Activated naive CD8-positive, alpha-beta T cell (primary cell): ENCODE data around the gene SERPINB5.

Source experiments
- H3K27ac Mint-ChIP-seq: one replicate; pipeline ENCODE4 v1.8.0; 2021; ENCODE audit warnings: mixed read lengths
- H3K27me3 Mint-ChIP-seq: one replicate; pipeline ENCODE4 v1.8.0; 2021; ENCODE audit warnings: mixed read lengths
- H3K36me3 Mint-ChIP-seq: one replicate; pipeline ENCODE4 v1.8.0; 2021; ENCODE audit warnings: mixed read lengths
- H3K4me1 Mint-ChIP-seq: one replicate; pipeline ENCODE4 v1.8.0; 2021; ENCODE audit warnings: low read depth, mixed read lengths
- H3K4me3 Mint-ChIP-seq: one replicate; pipeline ENCODE4 v1.8.0; 2021; ENCODE audit warnings: mild to moderate bottlenecking, mixed read lengths
- H3K9me3 Mint-ChIP-seq: one replicate; pipeline ENCODE4 v1.8.0; 2021; ENCODE audit warnings: low read depth, mixed read lengths

SERPINB5 gene

GRCh38 chr18:63476668-63477067 is at the start of gene SERPINB5:
SERPINB5 (plus strand) TSS chr18:63476958; CDS start chr18:63484429, 7,471 bp downstream.
- Mint-ChIP-seq H3K4me3 (no peak within 1 kb of the TSS), H3K36me3 (no peaks in the 10 kb centered on the region), H3K4me1 (no peaks in the 10 kb centered on the region), H3K27me3 (peaks cover 4% of the 10 kb centered on the region), H3K9me3 (no peaks in the 10 kb centered on the region), H3K27ac (no peak within 1 kb of the TSS)

- H3K27ac Mint-ChIP-seq, result no peak overlapping the region
- H3K27me3 Mint-ChIP-seq, result peaks cover 3% of the 10 kb centered on the region
- peaks cover 2% of the 10 kb centered on the region for H3K36me3 Mint-ChIP-seq
- H3K9me3 Mint-ChIP-seq, result no peaks in the 10 kb centered on the region
- H3K4me1 Mint-ChIP-seq, result peaks cover 11% of the 10 kb centered on the region
- no peak overlapping the region for H3K4me3 Mint-ChIP-seq
Measured at GRCh38 chr18:63427558-63427957, 49.2 kb upstream of the SERPINB5 start.

- Mint-ChIP-seq H3K4me3 (no peak overlapping the region), H3K36me3 (no peaks in the 10 kb centered on the region), H3K27ac (no peak overlapping the region), H3K4me1 (no peaks in the 10 kb centered on the region), H3K9me3 (no peaks in the 10 kb centered on the region), H3K27me3 (peaks cover 3% of the 10 kb centered on the region)
Measured at GRCh38 chr18:63430526-63430925, 46.2 kb upstream of the SERPINB5 start.

GRCh38 chr18:63431180-63431579 is 45.6 kb upstream of the SERPINB5 start:
- Mint-ChIP-seq H3K4me3 (no peak overlapping the region), H3K36me3 (no peaks in the 10 kb centered on the region), H3K9me3 (no peaks in the 10 kb centered on the region), H3K27ac (no peak overlapping the region), H3K27me3 (peaks cover 3% of the 10 kb centered on the region), H3K4me1 (no peaks in the 10 kb centered on the region)

- no peaks in the 10 kb centered on the region for H3K36me3 Mint-ChIP-seq
- H3K27me3 Mint-ChIP-seq, result peaks cover 3% of the 10 kb centered on the region
- H3K4me1 Mint-ChIP-seq, result no peaks in the 10 kb centered on the region
- no peaks in the 10 kb centered on the region for H3K9me3 Mint-ChIP-seq
- no peak overlapping the region for H3K27ac Mint-ChIP-seq
- no peak overlapping the region for H3K4me3 Mint-ChIP-seq
Measured at GRCh38 chr18:63433334-63433866, 43.4 kb upstream of the SERPINB5 start.

GRCh38 chr18:63438181-63438580 is 38.6 kb upstream of the SERPINB5 start:
- H3K27me3 Mint-ChIP-seq, result no peaks in the 10 kb centered on the region
- peaks cover 1% of the 10 kb centered on the region for H3K4me1 Mint-ChIP-seq
- no peak overlapping the region for H3K27ac Mint-ChIP-seq
- no peak overlapping the region for H3K4me3 Mint-ChIP-seq
- no peaks in the 10 kb centered on the region for H3K36me3 Mint-ChIP-seq
- H3K9me3 Mint-ChIP-seq, result no peaks in the 10 kb centered on the region

GRCh38 chr18:63439334-63439733 is 37.4 kb upstream of the SERPINB5 start:
- Mint-ChIP-seq H3K9me3 (no peaks in the 10 kb centered on the region), H3K4me3 (no peak overlapping the region), H3K4me1 (peaks cover 1% of the 10 kb centered on the region), H3K27ac (no peak overlapping the region), H3K27me3 (no peaks in the 10 kb centered on the region), H3K36me3 (no peaks in the 10 kb centered on the region)

GRCh38 chr18:63440219-63440618 is 36.5 kb upstream of the SERPINB5 start:
- H3K27ac Mint-ChIP-seq, result no peak overlapping the region
- H3K4me1 Mint-ChIP-seq, result peaks cover 1% of the 10 kb centered on the region
- no peaks in the 10 kb centered on the region for H3K36me3 Mint-ChIP-seq
- no peaks in the 10 kb centered on the region for H3K27me3 Mint-ChIP-seq
- H3K9me3 Mint-ChIP-seq, result no peaks in the 10 kb centered on the region
- H3K4me3 Mint-ChIP-seq, result no peak overlapping the region

GRCh38 chr18:63440881-63441280 is 35.9 kb upstream of the SERPINB5 start:
- Mint-ChIP-seq H3K27ac (no peak overlapping the region), H3K9me3 (no peaks in the 10 kb centered on the region), H3K4me3 (no peak overlapping the region), H3K36me3 (no peaks in the 10 kb centered on the region), H3K27me3 (no peaks in the 10 kb centered on the region), H3K4me1 (peaks cover 1% of the 10 kb centered on the region)

- no peak overlapping the region for H3K4me3 Mint-ChIP-seq
- H3K36me3 Mint-ChIP-seq, result no peaks in the 10 kb centered on the region
- H3K4me1 Mint-ChIP-seq, result peaks cover 1% of the 10 kb centered on the region
- H3K27me3 Mint-ChIP-seq, result no peaks in the 10 kb centered on the region
- no peaks in the 10 kb centered on the region for H3K9me3 Mint-ChIP-seq
- no peak overlapping the region for H3K27ac Mint-ChIP-seq
Measured at GRCh38 chr18:63443829-63444228, 32.9 kb upstream of the SERPINB5 start.

GRCh38 chr18:63444580-63444979 is 32.2 kb upstream of the SERPINB5 start:
- Mint-ChIP-seq H3K27me3 (no peaks in the 10 kb centered on the region), H3K9me3 (no peaks in the 10 kb centered on the region), H3K4me3 (no peak overlapping the region), H3K4me1 (no peaks in the 10 kb centered on the region), H3K27ac (no peak overlapping the region), H3K36me3 (no peaks in the 10 kb centered on the region)

- Mint-ChIP-seq H3K36me3 (no peaks in the 10 kb centered on the region), H3K4me1 (no peaks in the 10 kb centered on the region), H3K27ac (no peak overlapping the region), H3K27me3 (no peaks in the 10 kb centered on the region), H3K9me3 (no peaks in the 10 kb centered on the region), H3K4me3 (no peak overlapping the region)
Measured at GRCh38 chr18:63445037-63445436, 31.7 kb upstream of the SERPINB5 start.

GRCh38 chr18:63446266-63446665 is 30.5 kb upstream of the SERPINB5 start:
- Mint-ChIP-seq H3K4me1 (no peaks in the 10 kb centered on the region), H3K36me3 (no peaks in the 10 kb centered on the region), H3K27ac (no peak overlapping the region), H3K4me3 (no peak overlapping the region), H3K9me3 (no peaks in the 10 kb centered on the region), H3K27me3 (no peaks in the 10 kb centered on the region)

- H3K4me3 Mint-ChIP-seq, result no peak overlapping the region
- H3K4me1 Mint-ChIP-seq, result no peaks in the 10 kb centered on the region
- H3K27me3 Mint-ChIP-seq, result no peaks in the 10 kb centered on the region
- no peak overlapping the region for H3K27ac Mint-ChIP-seq
- no peaks in the 10 kb centered on the region for H3K36me3 Mint-ChIP-seq
- H3K9me3 Mint-ChIP-seq, result no peaks in the 10 kb centered on the region
Measured at GRCh38 chr18:63447066-63447465, 29.7 kb upstream of the SERPINB5 start.

GRCh38 chr18:63449426-63449825 is 27.3 kb upstream of the SERPINB5 start:
- Mint-ChIP-seq H3K9me3 (no peaks in the 10 kb centered on the region), H3K36me3 (no peaks in the 10 kb centered on the region), H3K27ac (no peak overlapping the region), H3K4me1 (no peaks in the 10 kb centered on the region), H3K27me3 (no peaks in the 10 kb centered on the region), H3K4me3 (no peak overlapping the region)

- no peaks in the 10 kb centered on the region for H3K36me3 Mint-ChIP-seq
- no peaks in the 10 kb centered on the region for H3K27me3 Mint-ChIP-seq
- no peak overlapping the region for H3K27ac Mint-ChIP-seq
- H3K4me3 Mint-ChIP-seq, result no peak overlapping the region
- H3K9me3 Mint-ChIP-seq, result no peaks in the 10 kb centered on the region
- H3K4me1 Mint-ChIP-seq, result no peaks in the 10 kb centered on the region
Measured at GRCh38 chr18:63451799-63452660, 24.7 kb upstream of the SERPINB5 start.
